NCI-H345 treated with DMSO at 0.1 percent for 48 hours (cell line): ENCODE measurements around the gene PRDM11.
A peak's percentile ranks its signal among the peaks of the same experiment; 100 is the strongest.

Experiments
- DNase-seq: peaks from one replicate; lab custom pipeline; 2025; ENCODE audit not compliant: unreplicated experiment; lab: John Stamatoyannopoulos, UW

The PRDM11 gene

DNA sequence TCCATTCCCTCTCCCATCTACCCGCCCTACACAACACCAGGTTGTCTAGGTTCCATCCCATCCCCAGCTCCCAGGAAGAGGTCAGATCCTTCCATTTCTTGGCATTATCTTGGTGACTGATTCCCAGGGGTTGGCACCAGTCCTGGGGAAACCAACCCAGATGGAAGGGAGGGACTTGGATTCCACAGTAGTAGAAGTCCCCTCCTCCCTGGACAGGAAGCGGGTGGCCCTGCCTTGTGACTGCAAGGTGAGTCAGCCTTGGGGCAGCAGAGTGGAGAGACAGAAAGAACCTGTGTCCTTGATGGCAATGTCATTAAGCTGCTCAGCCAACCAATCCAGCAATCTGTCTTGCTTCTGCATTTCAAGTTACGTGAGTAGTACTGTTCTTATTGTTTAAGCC, 113.2 kb downstream of the PRDM11 start:
- no peak for DNase-seq

DNA sequence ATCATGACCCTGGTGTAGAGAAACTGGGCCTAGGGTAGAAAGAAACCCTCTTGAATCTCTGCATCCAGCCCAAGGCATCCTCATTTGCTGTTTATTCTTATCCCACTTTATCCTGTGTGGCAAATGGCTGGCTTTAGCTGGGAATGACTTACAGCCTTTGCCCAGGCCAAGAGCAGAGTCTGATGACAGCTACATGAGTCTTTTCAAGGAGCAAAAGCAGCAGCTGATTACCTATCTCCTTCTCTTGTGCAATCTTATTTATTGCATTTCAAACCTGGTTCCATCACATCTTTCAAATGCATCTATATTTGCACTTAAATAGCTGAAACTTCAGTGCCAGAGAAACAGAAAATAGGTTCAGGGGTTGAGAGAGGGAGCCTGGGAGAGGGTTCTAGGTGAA, 113.6 kb downstream of the PRDM11 start:
- no peak for DNase-seq

DNA sequence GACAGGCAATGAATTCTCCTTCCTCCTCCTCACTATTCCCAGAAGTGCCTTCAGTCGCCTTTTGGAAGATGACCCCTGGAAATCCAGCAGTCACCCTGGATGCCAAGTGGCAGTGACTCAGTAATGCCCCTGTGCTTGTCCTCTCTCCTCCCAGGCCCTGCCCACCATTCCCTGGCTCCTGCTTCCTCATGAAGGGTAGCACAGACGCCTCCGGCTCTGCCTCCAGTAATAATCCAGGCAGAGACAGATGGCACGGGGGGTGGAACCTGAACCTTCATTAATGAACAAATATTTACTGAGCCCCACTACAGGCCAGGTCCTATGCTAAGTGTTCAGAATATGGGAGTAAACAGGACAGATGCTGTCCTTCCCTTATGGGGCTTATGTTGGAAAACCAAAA, 116.5 kb downstream of the PRDM11 start:
- no peak for DNase-seq

DNA sequence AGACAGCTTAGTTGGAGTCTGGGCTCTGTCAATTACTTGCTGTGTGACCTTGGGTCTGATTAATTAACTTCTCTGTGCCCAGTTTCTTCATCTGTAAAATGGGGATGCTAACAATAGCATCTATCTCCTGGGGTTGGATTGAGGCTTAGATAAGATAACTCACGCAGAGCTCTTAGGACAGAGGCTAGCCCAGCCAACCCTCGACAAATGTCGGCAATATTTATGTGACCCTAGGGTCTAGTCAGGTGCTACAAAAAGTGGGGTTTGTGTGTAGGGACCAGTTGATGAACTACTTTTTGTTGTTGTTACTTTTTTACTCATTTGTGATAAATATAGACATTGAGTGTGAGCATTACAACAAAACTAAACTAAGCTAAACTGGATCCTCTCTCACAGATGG, 117.3 kb downstream of the PRDM11 start:
- no peak for DNase-seq

DNA sequence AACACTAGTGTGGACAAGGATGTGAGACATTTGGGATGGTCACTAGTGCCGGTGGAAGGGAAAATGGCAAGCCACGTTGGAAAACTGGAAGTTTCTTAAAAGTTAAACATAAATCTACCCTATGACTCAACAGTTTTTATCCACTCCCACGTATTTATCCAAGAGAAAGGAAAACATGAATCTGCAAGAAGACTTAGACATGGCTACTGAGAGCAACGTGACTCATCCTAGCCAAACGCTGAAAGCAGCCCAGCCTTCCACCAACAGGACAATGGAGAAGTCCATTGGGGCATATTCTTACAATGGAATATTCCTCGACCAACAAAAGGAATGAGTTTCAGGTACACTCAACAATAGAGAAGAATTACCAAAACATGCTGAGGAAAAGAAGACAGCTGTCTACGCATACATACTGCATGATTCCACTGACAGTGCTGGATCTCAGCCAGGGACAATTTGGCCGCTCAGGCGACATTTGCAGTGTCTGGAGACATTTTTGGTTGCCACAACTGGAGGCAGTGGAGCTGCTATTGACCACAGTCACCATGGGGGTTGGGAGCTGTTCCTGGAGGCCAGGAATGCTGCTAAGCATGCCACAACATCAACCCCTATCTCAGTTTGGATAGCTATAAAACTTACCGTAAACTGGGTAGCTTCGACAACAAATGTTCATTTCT, 118.5 kb downstream of the PRDM11 start:
- no peak for DNase-seq

DNA sequence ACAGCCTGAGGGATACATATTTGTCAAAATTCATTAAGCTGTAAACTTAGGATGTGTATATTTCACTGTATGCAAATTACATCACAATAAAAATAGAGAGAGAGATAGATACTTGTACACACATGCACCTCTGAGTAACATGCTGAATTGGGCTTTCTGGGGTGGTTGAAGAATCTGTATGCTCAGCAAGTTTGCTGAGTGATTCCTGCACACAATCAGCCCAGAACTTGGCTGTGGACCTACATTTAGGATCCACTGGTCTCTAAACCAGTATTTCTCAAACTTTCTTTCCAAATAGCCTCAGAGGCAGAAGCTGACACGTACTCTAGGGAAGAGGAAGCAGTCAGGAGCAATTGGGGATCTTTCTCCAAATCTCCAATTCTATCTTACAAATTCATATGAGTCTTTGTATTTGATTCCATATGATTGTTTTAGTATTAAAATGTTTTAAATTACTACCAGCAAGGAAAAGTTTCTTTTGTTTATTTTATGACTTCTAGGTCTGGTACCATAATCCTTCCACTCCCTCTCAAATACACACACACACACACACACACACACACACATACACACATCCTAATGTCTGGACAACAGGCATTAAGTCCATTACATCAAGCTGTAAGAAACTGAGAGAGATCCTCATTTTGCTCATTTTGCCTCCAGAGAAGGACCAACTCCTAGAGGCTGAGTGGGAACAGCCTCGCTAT, 119.7 kb downstream of the PRDM11 start:
- no peak for DNase-seq

DNA sequence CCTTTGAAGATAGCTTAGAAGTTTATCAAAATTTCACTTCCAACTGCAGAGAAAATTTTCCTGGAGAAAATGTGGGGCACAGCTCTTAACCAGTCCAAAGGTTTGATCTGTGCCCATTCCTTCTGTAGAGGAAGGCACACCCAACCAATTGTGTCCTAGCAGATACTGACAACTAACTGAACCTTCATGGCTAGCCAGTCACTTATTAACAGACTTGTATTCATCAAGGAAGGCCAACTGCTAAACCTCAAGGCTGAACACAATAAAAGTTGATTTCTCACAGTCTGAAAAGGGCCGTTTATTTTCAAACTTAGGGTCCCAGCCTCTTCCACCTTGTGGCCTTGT, 120.2 kb downstream of the PRDM11 start:
- no peak for DNase-seq

DNA sequence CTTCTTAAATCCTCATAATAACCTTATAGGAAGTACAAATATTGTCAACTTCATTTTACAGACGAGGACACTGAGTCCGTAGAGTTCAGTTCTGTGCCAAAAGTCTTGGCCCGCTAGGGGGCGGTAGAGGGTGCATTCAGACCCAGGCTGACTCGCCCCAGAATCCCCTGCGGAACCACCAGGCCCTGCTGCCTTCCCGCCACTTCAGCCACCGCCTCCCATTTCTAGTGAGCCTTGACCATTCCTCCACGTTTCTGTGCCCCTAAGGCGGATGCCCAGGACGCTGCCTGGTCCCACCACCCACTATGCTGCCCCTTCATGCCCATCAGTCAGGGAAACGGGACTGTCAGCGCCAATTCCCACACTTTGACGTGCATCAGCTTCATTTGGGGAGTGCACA, 120.6 kb downstream of the PRDM11 start:
- no peak for DNase-seq

DNA sequence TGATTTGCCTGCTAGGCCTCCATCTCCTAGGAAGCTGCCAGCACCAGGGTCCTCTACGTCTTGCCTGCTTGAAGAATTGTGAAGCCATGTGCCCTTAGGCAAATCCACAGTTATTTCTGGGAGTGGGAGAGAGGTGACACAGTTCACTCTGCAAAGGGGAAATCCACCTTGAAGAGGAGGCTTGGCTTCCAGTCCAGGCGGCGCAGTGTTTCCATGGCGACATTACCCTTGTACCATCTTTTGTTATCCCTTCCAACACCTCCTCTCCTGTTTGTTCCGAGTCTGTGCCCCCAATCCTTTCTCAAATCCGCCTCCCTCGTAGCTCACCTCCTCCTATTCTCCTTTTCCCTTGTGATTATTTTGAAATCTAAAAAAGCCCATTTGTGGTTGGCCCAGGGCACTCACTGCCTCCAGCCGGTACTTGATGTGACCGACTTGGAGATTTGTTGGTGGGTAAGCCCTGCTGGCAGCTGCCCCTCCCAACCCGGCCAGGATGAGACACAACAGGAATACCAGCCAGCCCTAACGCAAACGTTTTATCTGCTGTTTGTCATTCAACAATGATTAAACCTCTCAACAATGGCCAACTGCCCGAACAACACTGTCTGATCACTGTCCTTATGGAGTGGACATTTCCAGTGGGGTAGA, 121.3 kb downstream of the PRDM11 start:
- no peak for DNase-seq

DNA sequence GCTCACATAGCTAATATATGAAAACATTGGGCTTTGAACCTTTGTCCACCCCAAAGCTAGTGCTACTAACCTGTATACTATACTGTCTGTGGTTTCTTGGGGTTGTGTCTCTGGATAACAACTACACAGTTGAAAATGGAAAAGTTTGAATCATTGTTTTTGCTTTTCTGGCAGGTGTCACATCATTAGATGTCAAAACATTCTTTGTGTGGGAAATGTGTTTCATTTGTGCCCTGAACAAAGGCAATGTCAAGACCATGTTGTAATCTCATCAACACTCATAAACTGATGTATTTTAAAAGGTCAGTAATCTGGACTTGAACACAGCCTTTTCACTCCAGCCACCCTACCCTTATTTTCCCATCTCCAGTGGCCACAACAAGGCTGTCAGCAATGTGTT, 123.2 kb downstream of the PRDM11 start:
- no peak for DNase-seq

DNA sequence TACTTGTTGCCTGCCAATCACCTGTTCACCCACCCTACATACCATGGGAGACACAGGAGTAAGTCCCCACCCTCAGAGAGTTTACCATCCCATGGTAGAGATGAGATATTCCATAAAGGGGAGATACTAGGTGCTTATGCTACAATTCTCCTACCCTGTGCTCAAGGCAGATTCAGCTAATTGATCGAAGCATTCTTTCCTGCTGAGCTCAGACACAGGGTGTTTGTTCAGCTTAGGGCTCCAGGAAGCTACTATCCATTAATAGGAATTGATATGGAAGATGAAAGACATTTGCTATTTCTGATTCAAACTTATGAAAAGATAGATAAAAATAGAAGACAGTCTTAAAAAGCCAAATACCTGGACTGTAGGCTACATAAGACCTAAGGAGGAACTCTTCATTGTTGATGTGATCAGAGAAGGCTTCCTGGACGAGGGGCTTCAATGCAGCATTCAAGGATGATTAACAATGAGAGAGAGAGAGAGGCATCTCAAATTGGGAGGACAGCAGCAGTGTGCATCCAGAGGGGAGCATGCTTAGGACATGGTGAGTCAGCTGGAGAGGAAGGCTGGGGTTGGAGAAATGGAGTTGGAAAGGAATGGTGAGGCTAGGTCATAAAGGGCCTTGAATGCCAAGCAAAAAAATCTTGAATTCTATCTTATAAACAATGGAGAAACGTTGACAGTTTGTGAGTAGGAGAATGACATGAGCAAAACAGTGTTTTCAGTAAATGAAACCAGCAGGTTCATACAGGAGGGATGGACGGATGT, 124.7 kb downstream of the PRDM11 start:
- DNase-seq, result no peak

DNA sequence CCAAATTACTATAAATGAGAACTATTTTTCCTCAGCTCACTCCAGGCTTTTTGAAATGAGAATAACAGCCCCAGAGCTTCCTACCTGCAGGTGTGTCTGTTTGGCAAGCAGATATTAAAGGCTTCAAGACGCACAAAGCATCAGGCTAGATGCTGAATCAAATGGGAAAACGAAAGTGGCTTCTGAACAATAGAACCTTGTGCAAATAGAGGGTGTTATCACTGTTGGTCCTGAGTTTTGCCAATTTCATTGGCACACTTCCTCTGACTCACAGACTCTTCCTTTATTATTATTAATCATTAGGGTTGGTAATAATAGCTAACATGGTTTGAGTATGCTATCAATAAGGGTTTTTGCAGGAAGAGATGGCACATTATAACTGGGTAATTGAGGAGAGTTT, 126.3 kb downstream of the PRDM11 start:
- peak; percentile 36 for DNase-seq

DNA sequence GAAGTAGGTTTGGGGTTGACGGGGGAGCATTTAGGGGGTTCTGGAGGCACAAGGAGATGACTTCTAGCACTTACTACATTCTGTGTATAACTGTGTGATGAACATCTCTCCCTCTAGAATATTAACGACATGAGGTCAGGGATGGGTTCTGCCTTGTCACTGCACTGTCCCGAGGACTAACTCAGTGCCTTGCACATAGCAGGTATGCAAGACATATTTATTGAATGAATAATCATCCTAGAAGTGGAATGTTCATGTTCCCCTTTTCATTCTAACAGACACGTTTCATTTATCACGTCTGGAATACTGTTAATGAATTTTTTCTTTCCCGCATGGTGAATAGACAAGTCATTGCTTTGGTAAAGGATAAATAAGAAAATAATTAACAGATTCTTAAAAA, 127.1 kb downstream of the PRDM11 start:
- no peak for DNase-seq

DNA sequence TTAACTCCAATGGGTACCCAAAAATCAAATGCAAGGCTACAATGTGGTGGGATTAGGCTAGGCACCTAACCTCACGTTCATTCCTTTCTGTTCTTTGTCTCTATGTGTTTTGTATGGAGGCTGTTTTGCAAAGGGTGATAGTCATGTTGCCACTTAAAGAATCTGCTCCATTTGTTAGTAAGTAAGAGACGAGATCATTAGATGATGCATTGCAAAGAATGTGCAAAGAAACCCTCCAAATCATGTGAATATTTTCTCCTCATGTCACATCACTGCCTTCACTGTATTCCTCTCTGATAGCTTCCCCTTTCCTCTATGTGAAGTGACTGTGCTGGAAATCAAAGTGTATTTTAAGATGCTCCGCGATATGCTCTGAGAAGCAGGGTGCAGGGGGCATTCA, 127.8 kb downstream of the PRDM11 start:
- DNase-seq, result no peak

DNA sequence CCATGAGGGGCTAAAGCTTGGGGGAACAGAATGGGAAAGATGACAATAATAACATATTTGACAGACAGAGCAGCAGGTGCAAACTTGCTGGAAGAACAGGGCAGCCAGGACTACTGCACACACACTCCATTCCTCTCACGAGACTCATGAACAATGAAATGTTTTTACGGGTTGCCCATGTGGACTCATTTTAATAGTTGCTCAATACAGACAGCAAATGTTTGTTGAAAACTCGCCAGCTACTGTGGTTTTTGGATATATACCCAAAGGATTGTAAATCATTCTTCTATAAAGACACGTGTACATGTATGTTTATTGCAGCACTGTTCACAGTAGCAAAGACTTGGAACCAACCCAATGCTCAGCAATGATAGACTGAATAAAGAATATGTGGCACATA, 129.4 kb downstream of the PRDM11 start:
- DNase-seq, result no peak

DNA sequence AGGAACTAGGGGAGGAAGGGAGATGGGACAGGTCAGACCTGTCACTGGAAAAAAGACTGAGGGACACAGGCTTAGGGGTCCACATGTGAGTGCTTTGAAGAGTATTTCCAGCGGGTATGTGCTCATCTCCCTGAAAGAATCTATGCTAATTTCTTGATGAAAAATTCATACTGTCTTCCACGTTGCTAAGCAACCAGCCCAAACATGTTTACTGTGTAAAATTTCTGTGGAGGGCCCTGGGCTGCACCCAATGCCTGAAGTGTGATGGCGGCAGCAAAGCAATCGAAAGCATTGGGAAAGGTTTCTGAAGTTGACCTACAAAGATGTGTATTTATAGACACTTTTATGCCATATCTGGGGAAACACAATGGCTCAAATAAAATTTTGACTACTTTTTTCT, 132.3 kb downstream of the PRDM11 start:
- no peak for DNase-seq

DNA sequence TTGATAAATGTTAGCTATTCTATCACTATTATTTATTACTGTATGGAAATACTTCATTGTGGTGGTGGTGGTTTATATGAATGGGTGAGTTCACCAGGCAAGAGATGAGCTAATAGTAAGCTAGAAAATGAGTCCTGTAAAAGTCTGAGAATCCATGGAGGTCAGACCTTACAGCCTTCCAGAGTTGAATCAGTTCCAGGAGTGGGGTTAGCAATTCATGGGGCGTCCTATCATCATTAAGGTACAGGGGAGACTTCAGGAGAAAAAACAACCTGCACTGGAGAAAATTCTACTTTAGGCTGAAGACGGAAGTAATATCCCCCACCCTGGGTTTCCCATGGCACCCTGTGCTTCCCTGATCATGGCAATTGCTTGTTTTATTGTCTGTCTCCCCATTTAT, 133.2 kb downstream of the PRDM11 start:
- DNase-seq, result no peak

DNA sequence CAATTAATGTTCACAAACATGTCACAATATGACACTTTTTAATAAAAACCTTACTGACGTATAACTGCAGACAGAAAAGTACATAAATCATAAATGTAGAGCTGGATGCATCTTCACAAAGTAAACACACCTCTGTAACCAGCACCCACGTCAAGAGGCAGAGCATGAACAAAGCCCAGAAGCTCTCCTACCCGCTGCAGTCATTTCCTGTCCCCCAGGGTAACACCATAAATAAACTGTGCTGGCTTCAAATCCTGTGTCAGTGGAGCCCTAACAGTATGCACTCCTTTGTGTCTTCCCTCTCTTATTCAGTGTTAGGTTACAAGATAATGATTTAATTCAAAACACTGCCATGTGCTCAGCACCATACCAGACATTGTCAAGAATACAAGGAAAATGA, 134.0 kb downstream of the PRDM11 start:
- DNase-seq, result peak; percentile 96

DNA sequence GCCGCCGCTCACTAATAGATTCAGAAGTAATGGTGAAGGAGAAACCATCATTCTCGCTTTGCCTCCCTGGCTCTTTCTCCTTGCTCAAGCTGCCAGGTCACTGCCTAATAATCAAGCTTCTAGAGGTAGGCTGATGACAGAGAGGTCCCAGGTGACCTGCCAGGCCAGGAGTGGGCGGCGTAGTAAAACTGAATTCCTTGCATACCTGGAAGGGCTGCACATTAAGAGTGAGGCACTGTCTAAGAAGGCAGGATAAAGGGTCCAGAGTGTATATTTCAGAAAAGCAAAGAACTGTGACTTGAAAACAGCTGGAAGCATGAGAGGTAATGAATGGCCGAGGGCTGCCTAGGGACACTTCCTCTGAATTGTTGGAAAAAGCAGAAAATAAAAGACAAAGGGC, 135.6 kb downstream of the PRDM11 start:
- DNase-seq, result no peak
